Trophoblast cell (in vitro differentiated cells and primary cell): ENCODE results near the gene DNAH2.

Source experiments
- DNase-seq, 2 donors: peaks; one replicate each; pipeline ENCODE4 v3.0.0-alpha.2; 2016
- H2AFZ ChIP-seq: 2 replicates; pipeline ENCODE4 v1.6.1; 2013; ENCODE audit warnings: low read length, moderate library complexity, mild to moderate bottlenecking; ENCODE audit not compliant: insufficient read depth, poor library complexity
- H2AK5ac ChIP-seq: 2 replicates; pipeline ENCODE4 v1.6.1; 2013; ENCODE audit warnings: mild to moderate bottlenecking, low read length
- H2BK120ac ChIP-seq: 2 replicates; pipeline ENCODE4 v1.6.1; 2013; ENCODE audit warnings: low read length, mild to moderate bottlenecking, moderate library complexity; ENCODE audit not compliant: insufficient read depth, poor library complexity
- H2BK12ac ChIP-seq: 2 replicates; pipeline ENCODE4 v1.6.1; 2013; ENCODE audit warnings: mild to moderate bottlenecking, low read length, moderate library complexity
- H2BK5ac ChIP-seq: 2 replicates; pipeline ENCODE4 v1.6.1; 2013; ENCODE audit warnings: low read length, low read depth, moderate library complexity, mild to moderate bottlenecking; ENCODE audit not compliant: poor library complexity
- H3K14ac ChIP-seq: 2 replicates; pipeline ENCODE4 v1.6.1; 2013; ENCODE audit warnings: mild to moderate bottlenecking, low read length
- H3K18ac ChIP-seq: 2 replicates; pipeline ENCODE4 v1.6.1; 2013; ENCODE audit warnings: mild to moderate bottlenecking, low read length
- H3K23ac ChIP-seq: 2 replicates; pipeline ENCODE4 v1.6.1; 2013; ENCODE audit warnings: low read length
- H3K27ac ChIP-seq: 2 replicates; pipeline ENCODE4 v1.5.1; 2013; ENCODE audit warnings: low read depth, mild to moderate bottlenecking, inconsistent platforms, low read length, moderate library complexity
- H3K27me3 ChIP-seq: 2 replicates; pipeline ENCODE4 v1.6.1; 2013; ENCODE audit warnings: inconsistent platforms, mild to moderate bottlenecking, low read length, moderate library complexity; ENCODE audit not compliant: insufficient read depth
- H3K36me3 ChIP-seq, 2 experiments: 1 replicate in 1 of 2; 2 replicates in 1 of 2; pipeline ENCODE4 v1.6.1; 2013; ENCODE audit warnings: low read length in 2 of 2, mild to moderate bottlenecking in 2 of 2, moderate library complexity in 1 of 2; ENCODE audit not compliant: insufficient read depth in 2 of 2, control insufficient read depth in 1 of 2
- H3K4ac ChIP-seq: 2 replicates; pipeline ENCODE4 v1.6.1; 2013; ENCODE audit warnings: low read depth, mild to moderate bottlenecking, low read length, moderate library complexity
- H3K4me1 ChIP-seq, 2 experiments: 1 replicate in 1 of 2; 2 replicates in 1 of 2; pipeline ENCODE4 v1.6.1; 2013; ENCODE audit warnings: low read length in 2 of 2, mild to moderate bottlenecking in 2 of 2, moderate library complexity in 1 of 2; ENCODE audit not compliant: insufficient read depth in 2 of 2, control insufficient read depth in 1 of 2
- H3K4me2 ChIP-seq: 2 replicates; pipeline ENCODE4 v1.6.1; 2013; ENCODE audit warnings: inconsistent platforms, mild to moderate bottlenecking, low read length, moderate library complexity
- H3K4me3 ChIP-seq: 2 replicates; pipeline ENCODE4 v1.5.1; 2013; ENCODE audit warnings: mild to moderate bottlenecking, low read depth, low read length, inconsistent platforms
- H3K79me1 ChIP-seq: one replicate; pipeline ENCODE4 v1.6.1; 2013; ENCODE audit warnings: low read length
- H3K79me2 ChIP-seq: 2 replicates; pipeline ENCODE4 v1.6.1; 2013; ENCODE audit warnings: low read length, mild to moderate bottlenecking; ENCODE audit not compliant: control insufficient read depth, insufficient read depth, poor library complexity
- H3K9ac ChIP-seq: 2 replicates; pipeline ENCODE4 v1.6.1; 2013; ENCODE audit warnings: mild to moderate bottlenecking, low read length
- H3K9me3 ChIP-seq: 2 replicates; pipeline ENCODE4 v1.6.1; 2013; ENCODE audit warnings: low read depth, mild to moderate bottlenecking, control low read depth, inconsistent platforms, low read length; ENCODE audit not compliant: insufficient read depth
- H4K12ac ChIP-seq: 2 replicates; pipeline ENCODE4 v1.6.1; 2013; ENCODE audit warnings: low read depth, mild to moderate bottlenecking, low read length, moderate library complexity
- H4K8ac ChIP-seq: 2 replicates; pipeline ENCODE4 v1.6.1; 2013; ENCODE audit warnings: low read depth, mild to moderate bottlenecking, low read length, moderate library complexity
- H4K91ac ChIP-seq: one replicate; pipeline ENCODE4 v1.6.1; 2013; ENCODE audit warnings: low read depth, mild to moderate bottlenecking, low read length, moderate library complexity
- WGBS: extraction: QIAGEN DNeasy Blood & Tissue Kit; methylation state at CpG from one replicate; pipeline ENCODE4 v1.1.7; 2013; ENCODE audit warnings: missing lambda C conversion rate; ENCODE audit not compliant: insufficient read length, insufficient coverage; ENCODE audit errors: extremely low coverage; 5-methylcytosine and 5-hydroxymethylcytosine counted together

The DNAH2 gene

GRCh38 chr17:7811251-7811650 is 93.7 kb downstream of the DNAH2 start:
- DNase-seq: no peak
- Histone ChIP-seq H3K9me3 (peaks cover 1% of the 10 kb centered on the region), H3K18ac (no peak overlapping the region), H3K27me3 (no peaks in the 10 kb centered on the region), H3K4ac (no peak overlapping the region), H3K4me1 (peaks cover 0 to 3% of the 10 kb centered on the region in 2 experiments), H3K4me2 (no peak overlapping the region), H2BK120ac (no peak overlapping the region), H3K14ac (no peak overlapping the region), H4K91ac (no peak overlapping the region), H3K4me3 (no peak overlapping the region), H4K12ac (no peak overlapping the region), H4K8ac (no peak overlapping the region), H2BK12ac (no peak overlapping the region), H2AK5ac (no peak overlapping the region), H3K79me2 (no peaks in the 10 kb centered on the region), H3K79me1 (no peaks in the 10 kb centered on the region), H2AFZ (no peak overlapping the region), H3K9ac (no peak overlapping the region), H3K36me3 (no peaks in the 10 kb centered on the region), H2BK5ac (no peak overlapping the region), H3K23ac (no peak overlapping the region), H3K27ac (no peak overlapping the region)
- no CpG with 5 or more reads among the region's 3 CpGs for WGBS

GRCh38 chr17:7814969-7815368 is 97.4 kb downstream of the DNAH2 start:
- Histone ChIP-seq H3K79me2 (no peaks in the 10 kb centered on the region), H2BK12ac (no peak overlapping the region), H3K4me3 (no peak overlapping the region), H2BK5ac (no peak overlapping the region), H3K23ac (no peak overlapping the region), H2BK120ac (no peak overlapping the region), H2AFZ (no peak overlapping the region), H4K12ac (no peak overlapping the region), H4K91ac (no peak overlapping the region), H4K8ac (no peak overlapping the region), H2AK5ac (no peak overlapping the region), H3K14ac (no peak overlapping the region), H3K79me1 (no peaks in the 10 kb centered on the region), H3K9ac (no peak overlapping the region), H3K4ac (no peak overlapping the region), H3K18ac (no peak overlapping the region), H3K27ac (no peak overlapping the region), H3K4me2 (no peak overlapping the region), H3K9me3 (peaks cover 5% of the 10 kb centered on the region), H3K4me1 (peaks cover 3 to 4% of the 10 kb centered on the region in 2 experiments), H3K36me3 (no peaks in the 10 kb centered on the region), H3K27me3 (no peaks in the 10 kb centered on the region)
- WGBS: no CpG with 5 or more reads among the region's 5 CpGs
- DNase-seq: no peak

GRCh38 chr17:7816926-7817642 is 99.5 kb downstream of the DNAH2 start:
- Histone ChIP-seq H4K12ac (no peak overlapping the region), H3K9ac (no peak overlapping the region), H4K91ac (no peak overlapping the region), H3K4me2 (no peak overlapping the region), H4K8ac (no peak overlapping the region), H2BK120ac (no peak overlapping the region), H2BK12ac (no peak overlapping the region), H3K18ac (no peak overlapping the region), H3K36me3 (no peaks in the 10 kb centered on the region), H2BK5ac (no peak overlapping the region), H3K4me1 (peaks cover 3 to 4% of the 10 kb centered on the region in 2 experiments), H3K9me3 (peaks cover 5% of the 10 kb centered on the region), H3K27me3 (no peaks in the 10 kb centered on the region), H3K23ac (no peak overlapping the region), H2AFZ (no peak overlapping the region), H3K4me3 (no peak overlapping the region), H3K79me2 (no peaks in the 10 kb centered on the region), H3K14ac (no peak overlapping the region), H3K27ac (no peak overlapping the region), H2AK5ac (no peak overlapping the region), H3K4ac (no peak overlapping the region), H3K79me1 (no peaks in the 10 kb centered on the region)
- no peak for DNase-seq
- no CpG with 5 or more reads among the region's 10 CpGs for WGBS

- no peak for DNase-seq
- no peak overlapping the region for H2BK12ac ChIP-seq
- no peak overlapping the region for H2AK5ac ChIP-seq
- H4K8ac ChIP-seq: no peak overlapping the region
- no peak overlapping the region for H3K23ac ChIP-seq
- no peak overlapping the region for H2AFZ ChIP-seq
- no peak overlapping the region for H4K12ac ChIP-seq
- H3K79me1 ChIP-seq: no peaks in the 10 kb centered on the region
- no CpG with 5 or more reads among the region's 9 CpGs for WGBS
- H3K79me2 ChIP-seq: no peaks in the 10 kb centered on the region
- no peaks in the 10 kb centered on the region for H3K27me3 ChIP-seq
- H3K4me2 ChIP-seq: no peak overlapping the region
- H2BK5ac ChIP-seq: no peak overlapping the region
- no peak overlapping the region for H3K27ac ChIP-seq
- H3K4ac ChIP-seq: no peak overlapping the region
- H3K14ac ChIP-seq: no peak overlapping the region
- no peak overlapping the region for H3K9ac ChIP-seq
- no peak overlapping the region for H2BK120ac ChIP-seq
- no peak overlapping the region for H4K91ac ChIP-seq
- H3K9me3 ChIP-seq: peaks cover 5% of the 10 kb centered on the region
- no peak overlapping the region for H3K18ac ChIP-seq
- peaks cover 3 to 4% of the 10 kb centered on the region in 2 experiments for H3K4me1 ChIP-seq
- no peak overlapping the region for H3K4me3 ChIP-seq
- H3K36me3 ChIP-seq: no peaks in the 10 kb centered on the region
Observed at GRCh38 chr17:7817643-7817964, 100.1 kb downstream of the DNAH2 start.
